Activated CD4-positive, alpha-beta T cell treated with anti-CD3 and anti-CD28 coated beads, Interleukin-2, amount 10 ng/mL, durations not matched to agents 24 days and 14 days (primary cell): ENCODE data around the gene GREB1L. TPM values are rescaled to one million over a fixed set of nuclear protein-coding genes. Genes with fewer than 3 reads are reported as not detected.

Source experiments
- DNase-seq: peaks from one replicate; pipeline ENCODE4 v3.0.0; 2022
- H3K27ac Mint-ChIP-seq: one replicate; pipeline ENCODE4 v1.8.0; 2022; ENCODE audit warnings: mild to moderate bottlenecking, mixed read lengths
- H3K27me3 Mint-ChIP-seq: one replicate; pipeline ENCODE4 v1.8.0; 2022; ENCODE audit warnings: mixed read lengths
- H3K36me3 Mint-ChIP-seq: one replicate; pipeline ENCODE4 v1.8.0; 2022; ENCODE audit warnings: low read depth, mild to moderate bottlenecking, mixed read lengths
- H3K4me1 Mint-ChIP-seq: one replicate; pipeline ENCODE4 v1.8.0; 2021; ENCODE audit warnings: mixed read lengths
- H3K4me3 Mint-ChIP-seq: one replicate; pipeline ENCODE4 v1.8.0; 2022; ENCODE audit warnings: mild to moderate bottlenecking, moderate library complexity, mixed read lengths
- H3K9me3 Mint-ChIP-seq: one replicate; pipeline ENCODE4 v1.8.0; 2021; ENCODE audit warnings: mixed read lengths
- intact Hi-C: fragments of 100-400 bp; cut with micrococcal nuclease; formaldehyde crosslinking; loops from one replicate; pipeline ENCODE4 v1.15.1; 2023
- total RNA-seq: library from RNA; stranded (reverse); gene quantifications from 2 replicates; pipeline ENCODE4 v1.2.3, GENCODE V29; 2022

GREB1L gene
- total RNA-seq, 1 donor from 2014 or later = not detected

DNA sequence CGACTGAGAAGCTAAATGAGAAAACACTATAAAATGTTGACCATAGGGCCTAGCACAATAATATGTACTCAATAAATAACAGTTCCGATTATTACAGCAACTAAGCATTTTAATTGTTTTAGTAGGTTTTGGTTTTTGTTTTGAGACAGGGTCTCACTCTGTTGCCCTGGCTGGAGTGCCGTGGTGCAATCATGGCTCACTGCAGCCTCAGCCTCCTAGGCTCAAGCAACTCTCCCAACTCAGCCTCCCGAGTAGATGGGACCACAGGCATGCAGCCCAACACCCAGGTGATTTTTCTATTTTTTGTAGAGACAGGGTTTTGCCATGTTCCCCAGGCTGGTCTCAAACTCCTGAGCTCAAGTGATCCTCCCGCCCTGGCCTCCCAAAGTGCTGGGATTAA lies 304.4 kb downstream of the GREB1L start:
- Mint-ChIP-seq H3K36me3 (peaks cover 41% of the 10 kb centered on the region), H3K4me1 (peaks cover under 1% of the 10 kb centered on the region), H3K27me3 (no peaks in the 10 kb centered on the region), H3K27ac (no peak overlapping the region), H3K4me3 (no peak overlapping the region), H3K9me3 (no peaks in the 10 kb centered on the region)
- DNase-seq = no peak
- intact Hi-C loops = no loop called here

DNA sequence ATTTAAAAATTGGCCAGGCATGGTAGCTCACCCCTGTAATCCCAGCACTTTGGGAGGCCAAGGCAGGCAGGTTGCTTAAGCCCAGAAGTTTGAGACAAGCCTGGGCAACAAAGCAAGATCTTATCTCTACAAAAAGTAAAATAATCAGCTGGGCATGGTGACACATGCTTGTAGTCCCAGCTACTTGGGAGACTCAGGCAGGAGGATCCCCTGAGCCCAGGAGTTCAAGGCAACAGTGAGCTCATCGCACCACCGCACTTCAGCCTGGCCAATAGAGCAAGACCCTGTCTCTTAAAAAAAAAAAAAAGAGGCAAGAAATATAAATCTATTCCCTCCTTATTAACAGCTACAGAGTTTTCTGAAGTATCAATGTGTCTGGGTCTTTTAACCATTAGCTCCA lies 306.6 kb downstream of the GREB1L start:
- DNase-seq = no peak
- intact Hi-C loops = no loop called here
- peaks cover 8% of the 10 kb centered on the region for H3K4me1 Mint-ChIP-seq
- H3K27me3 Mint-ChIP-seq = no peaks in the 10 kb centered on the region
- H3K9me3 Mint-ChIP-seq = no peaks in the 10 kb centered on the region
- H3K36me3 Mint-ChIP-seq = peaks cover 51% of the 10 kb centered on the region
- no peak overlapping the region for H3K4me3 Mint-ChIP-seq
- no peak overlapping the region for H3K27ac Mint-ChIP-seq

DNA sequence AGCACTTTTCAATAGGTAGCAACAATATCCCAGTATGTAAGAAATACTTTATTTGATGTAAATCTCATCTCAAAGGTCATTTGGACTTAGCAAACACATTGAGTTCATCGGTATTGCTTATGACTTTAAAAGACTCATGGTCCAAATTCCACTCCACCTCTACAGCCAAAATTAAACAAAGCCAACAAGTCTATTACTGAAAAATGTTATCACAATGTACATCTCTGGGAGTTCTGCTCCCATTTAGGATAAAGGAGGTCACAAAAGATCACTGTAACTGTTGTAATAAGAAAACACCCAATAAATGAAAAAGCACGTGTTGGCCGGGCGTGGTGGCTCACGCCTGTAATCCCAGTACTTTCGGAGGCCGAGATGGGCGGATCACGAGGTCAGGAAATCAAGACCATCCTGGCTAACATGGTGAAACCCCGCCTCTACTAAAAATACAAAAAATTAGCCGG lies 308.5 kb downstream of the GREB1L start:
- Mint-ChIP-seq H3K4me1 (peaks cover 8% of the 10 kb centered on the region), H3K27me3 (no peaks in the 10 kb centered on the region), H3K9me3 (no peaks in the 10 kb centered on the region), H3K4me3 (no peak overlapping the region), H3K36me3 (peaks cover 52% of the 10 kb centered on the region), H3K27ac (no peak overlapping the region)
- no peak for DNase-seq
- intact Hi-C loops = no loop called here

DNA sequence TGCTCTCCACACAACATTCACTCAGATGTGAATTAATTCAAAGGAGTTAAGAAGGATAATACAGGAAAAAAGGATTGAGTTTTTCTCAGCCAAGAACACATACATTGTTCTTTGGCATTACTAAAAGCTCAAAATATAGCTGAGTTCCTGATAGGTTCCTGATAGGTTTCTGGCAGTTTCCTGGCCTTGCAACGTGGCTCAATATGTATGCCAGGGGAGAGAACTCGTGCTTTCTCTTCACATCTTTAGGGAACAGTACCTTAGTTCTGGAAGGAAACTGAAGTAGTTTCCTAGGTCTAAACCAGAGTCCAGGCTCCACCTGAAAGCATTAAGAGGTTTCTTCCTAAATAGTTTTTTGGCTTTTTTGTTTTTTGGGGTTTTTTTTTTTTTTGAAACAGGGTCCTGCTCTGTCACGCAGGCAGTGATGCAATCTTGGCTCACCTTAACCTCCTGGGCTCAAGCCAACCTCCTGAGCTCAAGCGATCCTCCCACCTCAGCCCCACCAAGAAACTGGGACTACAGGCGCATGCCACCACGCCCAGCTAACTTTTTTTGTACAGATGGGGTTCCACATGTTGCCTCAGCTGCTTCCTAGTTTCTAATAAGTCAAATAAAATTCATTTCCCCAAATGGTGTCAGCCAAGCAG lies 315.7 kb downstream of the GREB1L start:
- Mint-ChIP-seq H3K9me3 (no peaks in the 10 kb centered on the region), H3K4me1 (peaks cover under 1% of the 10 kb centered on the region), H3K27me3 (no peaks in the 10 kb centered on the region), H3K4me3 (no peak overlapping the region), H3K27ac (no peak overlapping the region), H3K36me3 (peaks cover 37% of the 10 kb centered on the region)
- intact Hi-C loops = no loop called here
- no peak for DNase-seq

DNA sequence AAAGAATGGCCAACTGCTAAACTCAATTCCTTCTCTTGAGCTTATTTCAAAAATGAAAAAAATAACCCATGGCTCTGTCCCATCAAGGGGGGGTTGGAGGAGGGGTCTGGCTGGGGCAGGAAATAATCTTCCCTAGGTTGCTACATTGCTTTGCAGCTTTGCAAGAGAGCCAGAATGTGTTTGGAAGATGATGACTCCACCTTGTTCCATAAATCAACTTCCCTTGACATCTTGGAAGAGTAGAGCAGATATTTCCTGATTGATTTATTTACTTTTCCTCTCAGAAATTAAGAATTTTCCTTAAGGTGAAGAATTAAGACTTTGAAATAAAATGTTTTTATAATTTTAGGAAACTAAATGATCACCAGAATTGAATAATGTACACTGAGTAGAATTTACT lies 317.2 kb downstream of the GREB1L start:
- H3K27me3 Mint-ChIP-seq = no peaks in the 10 kb centered on the region
- H3K36me3 Mint-ChIP-seq = peaks cover 33% of the 10 kb centered on the region
- no peak overlapping the region for H3K27ac Mint-ChIP-seq
- no peak overlapping the region for H3K4me3 Mint-ChIP-seq
- no peak for DNase-seq
- no peaks in the 10 kb centered on the region for H3K9me3 Mint-ChIP-seq
- intact Hi-C loops = no loop called here
- no peaks in the 10 kb centered on the region for H3K4me1 Mint-ChIP-seq

DNA sequence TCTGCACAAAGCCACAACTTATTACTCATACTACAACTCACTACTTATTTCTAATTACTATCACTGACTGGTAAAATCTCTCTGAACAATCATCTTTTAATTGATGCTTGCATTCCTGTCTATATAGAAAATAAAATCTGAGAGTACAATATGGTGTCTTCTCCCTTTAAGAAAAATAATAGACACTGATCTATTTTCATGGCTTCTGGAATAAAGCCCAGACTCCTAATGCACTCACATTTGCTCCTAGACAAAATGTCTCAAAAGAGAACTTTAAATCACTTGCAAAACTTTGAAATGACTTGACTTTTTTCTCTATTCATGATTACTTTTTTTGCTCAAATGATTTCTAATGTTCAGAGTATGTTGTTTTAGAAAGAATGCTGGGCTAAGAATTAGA lies 329.7 kb downstream of the GREB1L start:
- H3K4me3 Mint-ChIP-seq = no peak overlapping the region
- DNase-seq = no peak
- H3K9me3 Mint-ChIP-seq = no peaks in the 10 kb centered on the region
- peaks cover 57% of the 10 kb centered on the region for H3K36me3 Mint-ChIP-seq
- intact Hi-C loops = no loop called here
- H3K27ac Mint-ChIP-seq = no peak overlapping the region
- H3K27me3 Mint-ChIP-seq = no peaks in the 10 kb centered on the region
- no peaks in the 10 kb centered on the region for H3K4me1 Mint-ChIP-seq

Other genes starting within 250 kb of the GREB1L start
- gene ROCK1, start 130.4 kb upstream of the GREB1L start, total RNA-seq = 54.7 and 56.5 TPM in 2 replicates